Activated CD8-positive, alpha-beta memory T cell treated with anti-CD3 and anti-CD28 coated beads, Interleukin-2, amount 10 ng/mL, durations not matched to agents 7 days and 5 days (primary cell): Measurements from ENCODE around the gene KIR2DL4. TPM values are rescaled to one million over a fixed set of nuclear protein-coding genes. Genes with fewer than 3 reads are reported as not detected.
"Not testable (repeated sequence)": the region's sequence is repeated elsewhere in the genome, so short reads cannot be mapped to it uniquely, and the experiment has no call there.

Source experiments
- ATAC-seq: fragments of 150-1000 bp; cut with Tn5 transposase; one replicate; pipeline ENCODE4 v1.10.0; 2021; ENCODE audit warnings: moderate library complexity
- CTCF ChIA-PET: fragments of 350-600 bp; sonication (Branson Sonifier 250); formaldehyde crosslinking; loops from one replicate; lab custom pipeline; 2021; ENCODE audit warnings: antibody characterized with exemption; lab: Charles Lee
- DNase-seq: peaks from one replicate; pipeline ENCODE4 v3.0.0-alpha.2; 2020
- H3K27ac Mint-ChIP-seq: one replicate; pipeline ENCODE4 v1.8.0; 2021; ENCODE audit warnings: mild to moderate bottlenecking, mixed read lengths
- H3K27me3 Mint-ChIP-seq: one replicate; pipeline ENCODE4 v1.8.0; 2021; ENCODE audit warnings: mixed read lengths
- H3K36me3 Mint-ChIP-seq: one replicate; pipeline ENCODE4 v1.8.0; 2021; ENCODE audit warnings: mild to moderate bottlenecking, mixed read lengths
- H3K4me1 Mint-ChIP-seq: one replicate; pipeline ENCODE4 v1.8.0; 2021; ENCODE audit warnings: mixed read lengths
- H3K4me3 Mint-ChIP-seq: one replicate; pipeline ENCODE4 v1.8.0; 2021; ENCODE audit warnings: mild to moderate bottlenecking, moderate library complexity, mixed read lengths
- H3K9me3 Mint-ChIP-seq: one replicate; pipeline ENCODE4 v1.8.0; 2022; ENCODE audit warnings: low read depth, mixed read lengths
- total RNA-seq, 2 experiments: library from RNA; stranded (reverse); gene quantifications; one replicate each; pipeline ENCODE4 v1.2.3, GENCODE V29; 2021

The KIR2DL4 gene
- total RNA-seq, 2 experiments from 2014 or later = 0.42 to 0.70 TPM

GRCh38 chr19:54863459-54863858 is 60.0 kb downstream of the KIR2DL4 start:
- H3K9me3 Mint-ChIP-seq, H3K27me3 Mint-ChIP-seq, H3K4me1 Mint-ChIP-seq, ATAC-seq, H3K27ac Mint-ChIP-seq, H3K4me3 Mint-ChIP-seq, H3K36me3 Mint-ChIP-seq, CTCF ChIA-PET, DNase-seq: not testable (repeated sequence)

Other genes starting within 250 kb of the KIR2DL4 start
- under 1 TPM in 1 of 2 experiments, not detected in 1; 0.14 TPM for gene LILRA2, start 229.8 kb upstream of the KIR2DL4 start, total RNA-seq
- not detected for gene LILRA1, start 210.0 kb upstream of the KIR2DL4 start, total RNA-seq
- 1 to 10 TPM; 3.0 to 4.0 TPM for gene LILRB1, start 173.1 kb upstream of the KIR2DL4 start, total RNA-seq
- gene LILRB4, start 140.6 kb upstream of the KIR2DL4 start, total RNA-seq = not detected
- gene KIR3DL3, start 79.2 kb upstream of the KIR2DL4 start, total RNA-seq = not detected
- gene KIR2DL3, start 65.1 kb upstream of the KIR2DL4 start, total RNA-seq = 1 to 10 TPM in 1 of 2 experiments, under 1 TPM in 1; 0.30 to 1.2 TPM
- gene KIR2DL1, start 33.8 kb upstream of the KIR2DL4 start, total RNA-seq = under 1 TPM; 0.19 to 0.47 TPM
- 1 to 10 TPM in 1 of 2 experiments, under 1 TPM in 1; 0.28 to 1.0 TPM for gene KIR3DL1, start 12.9 kb downstream of the KIR2DL4 start, total RNA-seq
- under 1 TPM; 0.30 to 0.99 TPM for gene KIR2DS4, start 29.1 kb downstream of the KIR2DL4 start, total RNA-seq
- gene KIR3DL2, start 46.8 kb downstream of the KIR2DL4 start, total RNA-seq = 1 to 10 TPM in 1 of 2 experiments, under 1 TPM in 1; 0.54 to 1.8 TPM
- not detected for gene FCAR, start 70.6 kb downstream of the KIR2DL4 start, total RNA-seq
- 1 to 10 TPM in 1 of 2 experiments, under 1 TPM in 1; 0.80 to 2.5 TPM for gene NCR1, start 102.5 kb downstream of the KIR2DL4 start, total RNA-seq
- gene NLRP7, start 143.9 kb downstream of the KIR2DL4 start, total RNA-seq = not detected
- gene NLRP2, start 162.8 kb downstream of the KIR2DL4 start, total RNA-seq = 10 to 100 TPM; 30.5 to 32.7 TPM
- gene GP6, start 234.7 kb downstream of the KIR2DL4 start, total RNA-seq = under 1 TPM in 1 of 2 experiments, not detected in 1; 0.55 TPM